NCI-H1436 (cell line): ENCODE data around the gene EML6.
A peak's percentile ranks its signal among the peaks of the same experiment; 100 is the strongest.

Experiments used
- DNase-seq: peaks from one replicate; lab custom pipeline; 2025; lab: John Stamatoyannopoulos, UW

Gene EML6

DNA sequence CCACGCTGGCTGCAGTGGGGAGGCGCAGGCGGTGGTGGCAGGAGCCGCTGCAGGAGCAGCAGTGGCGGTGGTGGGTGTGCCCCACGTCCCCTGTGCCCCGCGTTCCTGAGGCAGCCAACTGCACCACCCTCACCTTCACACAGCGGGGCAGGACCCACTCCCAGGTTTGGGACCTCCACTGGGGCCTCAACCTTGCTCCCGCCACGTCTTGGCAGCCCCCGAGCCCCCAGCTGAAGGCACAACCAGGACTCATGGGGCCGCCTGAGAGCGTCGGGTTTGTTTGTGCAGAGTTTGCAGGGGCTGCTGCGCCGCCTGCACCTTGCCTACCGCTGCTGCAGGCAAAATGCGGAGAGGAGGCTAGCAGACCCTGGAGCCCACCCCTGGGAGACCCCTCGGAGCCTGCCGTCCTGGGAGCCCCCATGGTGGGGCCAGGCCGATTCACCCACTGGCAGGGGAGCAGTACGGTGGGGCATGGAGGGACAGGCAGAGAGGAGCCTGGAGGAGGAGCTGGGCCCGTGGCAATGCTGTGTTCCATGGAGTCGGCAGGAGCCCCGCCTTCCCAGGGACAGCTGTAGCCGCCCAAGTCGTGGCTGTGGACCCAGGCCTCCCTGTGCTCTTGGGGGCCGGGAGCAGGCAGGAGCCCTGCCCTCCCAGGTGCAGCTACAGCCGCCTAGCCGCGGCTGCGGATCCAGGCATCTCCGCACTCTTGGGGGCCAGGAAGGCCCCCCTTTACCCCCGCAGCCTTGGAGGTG lies 14.7 kb upstream of the EML6 start:
- no peak for DNase-seq

DNA sequence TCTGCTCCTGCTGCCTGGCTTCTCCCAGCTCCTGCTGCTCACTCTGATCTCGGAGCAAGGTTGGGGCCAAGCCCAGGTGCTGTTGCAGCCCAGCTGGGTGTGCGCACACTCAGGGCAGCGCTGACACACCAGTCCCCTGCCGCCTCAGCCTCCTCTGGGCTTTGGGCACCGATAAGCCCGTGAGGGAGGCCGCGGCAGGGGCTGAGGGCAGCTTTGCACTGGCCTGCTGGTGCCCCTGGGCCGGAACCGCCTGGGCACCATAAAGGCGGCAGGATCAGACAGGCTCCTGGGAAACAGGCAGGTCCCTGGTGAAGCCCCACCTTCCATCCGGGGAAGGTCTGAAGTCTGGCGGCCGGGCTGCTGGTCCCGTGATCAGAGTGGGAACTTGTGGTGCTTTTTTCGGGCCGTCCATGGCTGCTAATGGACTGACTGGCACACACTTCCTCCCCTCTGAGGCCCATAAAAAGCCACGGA lies 14.1 kb upstream of the EML6 start:
- no peak for DNase-seq

DNA sequence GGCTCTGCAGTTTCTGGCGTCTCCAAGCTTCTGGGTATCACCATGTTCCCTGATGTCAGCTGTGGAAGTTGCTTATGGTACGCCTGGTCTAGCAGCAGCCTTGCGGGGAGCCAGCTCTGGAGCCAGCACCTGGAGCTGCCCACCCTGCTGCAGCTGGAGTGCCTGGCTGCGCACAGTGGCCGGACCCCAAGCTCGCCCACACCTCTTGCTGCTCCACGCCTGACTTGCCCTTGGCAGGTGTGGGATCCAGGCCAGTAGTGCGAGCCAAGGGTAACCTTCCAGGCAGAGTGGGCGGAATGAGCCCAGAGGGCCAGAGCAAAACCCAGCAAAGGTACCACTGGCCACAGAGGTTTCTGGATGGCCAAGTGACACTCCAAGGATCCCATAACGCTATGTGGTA lies 13.2 kb upstream of the EML6 start:
- no peak for DNase-seq

DNA sequence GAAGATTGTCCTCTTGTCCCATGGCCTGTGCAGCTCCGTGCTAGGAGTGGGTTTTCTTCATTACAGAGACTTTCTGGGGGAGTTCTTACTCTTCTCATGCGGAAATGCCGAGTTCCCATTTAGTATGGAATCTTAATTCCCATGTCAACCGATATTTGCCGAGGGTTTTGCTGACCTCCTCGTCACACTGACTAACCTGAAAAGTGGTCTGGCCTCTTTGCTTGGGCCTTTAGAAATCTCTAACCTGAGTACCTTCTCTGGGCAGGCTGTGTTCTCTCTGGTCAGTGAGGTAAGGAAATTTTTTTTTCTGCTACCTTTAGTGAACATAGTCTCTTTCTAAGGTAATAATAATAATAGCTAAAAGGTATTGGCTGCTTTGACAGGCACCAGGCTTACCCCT lies 10.9 kb upstream of the EML6 start:
- DNase-seq = no peak

DNA sequence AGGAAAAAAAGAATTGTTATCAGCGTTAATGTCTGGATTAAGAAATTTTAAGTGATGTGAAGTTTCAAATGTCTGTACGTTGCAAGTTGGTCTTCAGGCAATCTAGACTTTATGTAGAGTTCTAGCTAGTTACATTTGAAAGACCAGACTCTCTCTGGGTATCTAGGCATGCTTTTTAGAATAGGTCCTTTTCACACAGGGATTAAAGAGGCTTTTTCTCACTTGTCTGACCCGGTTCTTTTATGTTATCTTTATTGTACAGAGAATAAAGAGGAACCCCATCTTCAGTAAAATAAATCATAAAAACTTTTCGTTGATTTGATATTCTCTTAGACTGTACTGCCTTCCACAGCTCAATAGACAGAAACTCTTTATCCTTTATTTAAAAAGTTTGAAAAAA lies 8.5 kb upstream of the EML6 start:
- DNase-seq = no peak

DNA sequence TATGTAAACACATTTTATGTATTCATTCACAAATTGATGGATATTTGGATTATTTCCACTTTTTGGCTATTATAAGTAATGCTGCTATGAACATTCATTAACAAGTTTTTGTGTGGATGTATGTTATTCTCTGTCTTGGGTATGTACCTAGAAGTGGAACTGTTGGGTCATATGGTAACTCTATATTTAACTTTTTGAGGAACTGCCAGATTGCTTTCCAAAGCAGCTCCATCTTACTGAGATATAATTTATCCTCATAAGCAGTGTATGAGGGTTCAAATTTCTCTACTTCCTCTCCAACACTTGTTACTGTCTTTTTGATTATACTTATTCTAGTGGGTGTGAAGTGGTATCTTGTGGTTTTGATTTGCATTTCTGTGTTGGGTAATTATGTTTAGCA lies 7.1 kb upstream of the EML6 start:
- DNase-seq = no peak

DNA sequence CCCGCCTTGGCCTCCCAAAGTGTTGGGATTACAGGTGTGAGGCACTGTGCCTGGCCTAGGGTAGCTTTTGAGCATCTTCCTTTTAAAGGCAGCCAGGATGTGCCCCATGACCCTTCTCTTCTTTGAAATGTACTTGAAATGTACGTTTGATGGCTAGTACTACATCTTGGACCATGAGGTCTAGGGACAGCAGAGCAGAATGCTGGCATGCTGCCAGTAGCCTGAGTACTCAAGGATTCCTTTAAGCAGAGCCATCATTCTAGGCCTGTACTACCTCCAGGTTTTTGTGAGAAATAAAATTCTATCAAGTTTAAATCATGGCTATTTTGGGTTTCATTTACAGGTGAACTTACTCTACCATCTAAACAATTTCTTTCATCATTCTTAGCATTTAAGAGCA lies 2.9 kb upstream of the EML6 start:
- DNase-seq = no peak

DNA sequence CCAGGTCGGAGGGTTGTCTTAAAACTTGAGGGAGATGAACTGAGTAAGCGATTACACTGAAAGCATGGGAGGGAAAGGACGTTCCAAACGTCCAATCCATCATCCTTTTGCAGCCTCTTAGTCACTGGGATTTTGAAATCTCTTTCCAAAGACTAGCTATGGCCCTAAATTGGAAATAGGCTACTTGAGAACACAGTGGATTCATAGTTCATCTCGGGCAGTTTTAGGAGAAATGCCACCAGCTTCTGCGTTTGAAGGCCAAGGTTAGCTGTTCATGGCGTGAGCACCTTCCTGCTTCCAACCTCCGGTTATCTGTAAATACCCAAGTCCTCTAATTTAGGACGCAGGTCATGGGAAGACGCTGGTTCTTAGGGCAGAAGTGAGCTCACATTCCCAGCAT lies 821 bp upstream of the EML6 start:
- no peak for DNase-seq

DNA sequence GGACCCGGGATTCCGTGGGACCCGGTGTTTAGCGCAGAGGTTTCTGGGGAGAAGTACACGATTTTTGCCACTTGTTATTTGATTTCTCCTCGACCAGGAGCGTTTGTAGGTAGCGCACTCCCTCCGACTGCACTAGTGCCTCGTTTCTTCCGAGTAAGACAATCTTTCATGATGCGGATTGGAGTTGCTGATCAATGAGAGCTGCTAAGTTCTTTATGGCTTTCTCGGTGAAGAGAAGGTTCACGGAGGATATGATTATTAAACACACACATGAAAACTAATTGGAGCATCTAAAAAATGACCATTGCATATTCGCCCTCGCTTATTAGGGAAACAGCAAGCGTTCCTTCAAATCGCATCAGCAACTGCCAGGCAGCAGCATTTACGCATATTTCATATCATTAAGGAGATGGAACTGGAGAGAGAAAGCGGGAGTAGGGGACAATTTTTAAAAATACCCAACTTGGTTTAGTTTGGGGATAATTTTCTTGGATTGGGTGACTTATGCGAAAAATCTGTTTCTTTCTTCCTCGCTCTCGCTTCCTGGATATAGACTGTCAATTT lies 616 bp downstream of the EML6 start:
- DNase-seq = peak; percentile 13

DNA sequence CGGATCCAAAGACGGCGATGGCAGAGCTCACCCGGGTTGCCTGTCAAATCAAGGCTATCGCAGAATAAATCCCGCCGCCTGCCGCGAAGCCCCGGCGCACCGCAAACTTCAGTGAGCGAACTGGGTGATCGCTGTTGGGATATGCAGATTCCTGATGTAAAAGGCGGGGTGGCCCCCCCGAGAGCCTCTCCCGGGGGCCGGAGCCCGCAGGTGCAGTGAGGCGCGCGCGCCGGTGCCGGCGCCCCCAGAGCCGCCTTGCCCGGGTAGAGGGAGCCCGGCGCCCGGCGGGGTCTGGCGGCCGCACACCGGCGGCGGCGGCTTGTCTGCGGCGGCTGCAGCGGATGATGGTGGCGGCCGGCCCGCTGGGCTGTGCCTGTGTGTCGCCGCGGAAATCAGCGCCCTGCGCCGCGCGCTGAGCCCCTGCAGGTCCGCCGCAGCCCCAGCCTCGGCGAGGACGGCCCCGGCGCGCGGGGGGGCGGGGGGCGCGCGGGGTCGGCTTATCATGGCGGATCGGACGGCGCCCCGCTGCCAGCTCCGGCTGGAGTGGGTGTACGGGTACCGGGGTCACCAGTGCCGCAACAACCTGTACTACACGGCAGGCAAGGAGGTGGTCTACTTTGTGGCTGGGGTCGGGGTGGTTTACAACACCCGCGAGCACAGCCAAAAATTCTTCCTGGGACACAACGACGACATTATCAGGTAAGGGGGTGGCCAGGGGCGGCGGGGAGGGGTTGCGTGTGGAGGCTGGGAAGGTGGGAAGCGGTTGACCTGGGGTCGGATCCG lies 1.3 kb downstream of the EML6 start:
- DNase-seq = peak; percentile 23

DNA sequence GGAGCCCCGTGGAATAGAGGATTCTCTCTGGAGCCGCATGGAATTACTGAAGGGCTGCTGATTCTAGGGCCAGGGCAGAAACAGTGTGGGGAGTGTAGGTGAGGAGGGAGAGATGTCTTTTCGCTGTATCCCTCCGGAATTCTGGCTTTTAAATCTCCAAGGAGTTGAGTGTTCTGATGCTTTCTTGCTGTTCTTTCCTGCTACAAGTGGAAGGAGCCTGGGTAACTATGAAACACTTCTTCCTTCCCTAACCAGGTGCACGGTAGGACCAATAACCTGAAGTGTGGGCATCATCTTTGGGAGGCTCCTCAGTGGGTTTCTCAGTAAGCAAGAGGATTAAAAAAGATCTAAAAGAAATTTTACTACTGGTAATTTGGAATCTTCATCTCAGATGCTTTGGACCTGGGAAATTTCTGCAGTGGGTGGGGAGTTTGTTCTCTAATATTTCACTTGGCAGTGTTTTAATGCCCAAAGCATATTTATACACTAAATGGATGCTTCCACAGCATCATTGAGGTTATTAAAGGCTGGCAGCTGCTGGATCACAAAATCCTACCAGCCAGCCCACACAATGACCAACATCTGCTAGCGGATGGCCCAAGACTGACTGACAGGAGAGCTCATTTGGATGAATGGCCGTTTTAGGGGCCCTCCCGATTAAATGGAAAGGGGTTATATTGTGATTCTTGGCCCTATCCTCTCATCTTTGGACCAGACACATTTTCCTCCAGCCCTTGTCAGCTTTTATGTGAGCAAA lies 2.1 kb downstream of the EML6 start:
- no peak for DNase-seq

DNA sequence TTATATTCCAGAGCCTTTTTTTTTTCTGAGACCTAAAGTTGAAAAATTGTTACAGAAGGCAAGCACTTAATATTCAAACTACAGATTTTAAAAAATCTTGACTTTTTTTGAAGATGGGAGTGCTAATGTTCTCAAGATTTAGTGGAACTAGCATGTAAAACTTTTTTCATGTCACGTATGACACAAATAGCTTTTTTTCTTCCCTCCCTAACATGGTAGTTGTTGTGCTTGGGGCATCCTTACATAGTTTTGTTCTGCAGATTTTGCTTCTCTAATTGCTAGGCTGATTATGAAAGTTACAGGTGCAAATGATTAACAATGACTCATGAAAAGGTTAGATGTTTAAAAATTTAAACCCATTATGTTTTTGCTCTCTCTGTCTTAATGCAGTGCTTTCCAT lies 3.0 kb downstream of the EML6 start:
- no peak for DNase-seq

DNA sequence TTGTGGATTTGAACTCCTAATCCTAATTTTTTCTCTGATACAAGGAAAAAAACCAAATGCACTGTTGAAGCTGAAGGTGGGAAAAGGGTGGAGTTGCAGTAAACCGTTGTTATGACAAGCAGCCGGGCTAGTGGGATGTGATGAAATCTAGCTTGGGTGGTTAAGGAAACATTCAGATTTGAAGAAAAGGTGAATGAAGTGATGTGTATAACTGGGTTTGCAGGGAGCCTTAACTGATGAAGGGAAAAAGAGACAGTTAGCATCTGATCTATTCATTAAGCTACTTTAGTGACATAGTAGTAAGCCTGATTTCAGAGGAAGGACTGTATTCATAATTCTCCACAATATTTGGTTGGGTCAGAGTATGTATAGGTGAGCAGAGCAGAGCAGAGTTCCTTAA lies 3.5 kb downstream of the EML6 start:
- no peak for DNase-seq

DNA sequence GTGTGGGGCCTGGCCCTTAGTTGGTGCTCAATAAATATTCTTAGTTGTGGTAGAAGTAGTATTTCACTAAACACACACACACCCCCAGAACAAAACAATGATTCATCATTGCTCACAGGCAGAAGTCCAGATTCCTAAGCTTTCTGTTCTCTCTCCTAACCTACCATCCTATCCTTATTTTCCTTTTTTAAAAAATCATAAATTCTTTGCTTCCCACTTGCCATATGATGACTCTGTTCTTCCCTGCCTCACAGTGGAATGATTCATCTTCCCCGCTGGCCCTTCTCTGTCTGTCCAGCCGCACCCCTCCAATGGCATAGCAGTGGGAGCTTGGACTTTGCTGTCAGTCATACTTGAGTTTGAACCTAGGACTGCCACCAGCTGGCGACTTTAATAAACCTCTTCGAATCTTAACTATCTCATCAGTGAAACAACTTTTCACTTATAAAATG lies 5.2 kb downstream of the EML6 start:
- no peak for DNase-seq

DNA sequence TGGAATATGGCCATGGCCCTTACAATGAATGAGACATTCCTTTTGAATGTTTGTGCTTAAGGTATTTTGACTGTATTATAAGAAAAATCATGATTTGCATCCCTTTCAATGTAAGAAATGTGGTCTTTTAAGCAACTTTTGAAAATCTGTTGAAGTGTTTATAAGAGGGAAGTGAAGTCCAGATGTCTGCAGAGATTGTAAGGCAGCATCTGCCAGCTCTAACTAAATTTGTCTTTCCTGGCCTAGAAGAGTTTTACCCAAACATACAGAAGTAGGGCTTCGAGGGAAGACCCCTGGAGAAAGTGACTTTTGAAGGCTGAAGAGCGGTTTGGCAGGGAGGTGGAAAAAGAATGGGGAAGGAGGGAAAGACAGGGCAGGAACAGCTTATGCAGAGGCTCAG lies 12.2 kb downstream of the EML6 start:
- no peak for DNase-seq

DNA sequence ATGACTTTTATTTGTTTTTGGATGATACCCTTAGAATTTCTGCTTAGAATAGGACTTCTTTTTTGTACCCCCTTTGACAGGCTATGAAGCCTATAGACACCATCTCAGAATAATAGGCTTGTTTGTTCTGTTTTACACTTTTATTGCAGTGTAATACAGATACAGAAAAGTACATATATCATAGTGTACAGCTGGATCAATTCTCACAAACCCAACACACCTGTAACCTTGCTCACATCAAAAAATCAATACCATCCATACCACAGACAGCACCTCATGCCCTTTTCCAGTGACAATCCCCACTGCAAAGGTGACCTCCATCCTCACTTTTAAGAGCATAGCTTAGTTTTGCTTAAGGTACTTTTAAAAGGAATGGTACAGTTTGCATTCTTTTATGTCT lies 14.8 kb downstream of the EML6 start:
- DNase-seq = no peak

DNA sequence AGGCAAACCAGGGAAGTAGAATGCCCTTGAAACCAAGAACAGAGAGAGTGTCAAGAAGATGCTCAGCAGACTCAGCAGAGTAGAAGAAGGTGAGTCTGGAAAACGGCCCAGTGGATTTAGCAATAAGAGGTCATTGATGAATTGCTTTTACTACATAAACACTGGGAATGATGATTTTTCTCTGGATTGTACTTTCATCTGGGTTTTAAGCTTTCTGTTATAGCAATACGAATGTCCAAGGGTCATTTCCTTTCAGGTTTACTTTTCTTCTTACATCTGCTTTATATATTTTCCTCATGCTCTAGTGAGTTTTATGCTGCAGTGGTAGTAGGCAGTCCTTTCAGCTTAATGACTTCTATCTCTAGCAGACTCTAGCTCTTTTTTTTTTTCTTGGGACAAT lies 16.9 kb downstream of the EML6 start:
- no peak for DNase-seq

DNA sequence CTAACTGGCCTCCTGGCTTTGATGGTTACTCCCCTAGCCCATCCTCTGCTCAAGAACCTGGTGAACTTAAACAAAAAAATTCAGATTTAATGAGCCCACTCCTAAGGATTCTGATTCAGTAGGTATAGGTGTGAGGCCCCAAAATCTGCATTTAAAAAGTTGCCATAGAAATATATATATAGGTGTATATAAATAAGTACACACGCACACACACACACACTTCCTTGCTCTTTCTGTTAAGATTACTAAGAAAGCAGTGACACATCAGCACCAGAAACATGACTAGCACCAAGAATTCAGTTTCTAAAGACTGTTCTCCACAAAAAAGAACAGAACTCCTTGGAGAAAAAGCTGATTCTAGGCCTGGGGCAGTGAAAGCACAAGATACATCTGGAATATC lies 17.8 kb downstream of the EML6 start:
- no peak for DNase-seq

DNA sequence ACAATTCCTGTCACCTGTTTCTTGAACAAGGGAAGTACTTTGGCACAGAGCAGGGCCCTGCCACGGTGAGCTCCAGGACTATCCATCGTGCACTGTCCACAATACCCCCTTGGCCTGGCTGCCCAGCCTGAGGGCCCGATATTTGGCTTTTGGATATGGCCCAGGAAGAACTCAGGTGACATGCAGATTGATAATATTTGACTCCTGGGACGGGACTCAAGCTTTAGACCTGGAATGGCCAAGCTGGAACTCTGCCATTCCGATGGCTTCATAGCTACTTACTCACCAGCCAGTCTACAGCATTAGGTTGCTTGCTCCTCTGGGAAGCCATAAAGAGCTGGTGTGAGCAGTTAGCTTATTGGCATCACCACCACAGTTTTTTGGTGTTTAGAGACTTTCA lies 26.6 kb downstream of the EML6 start:
- DNase-seq = no peak

DNA sequence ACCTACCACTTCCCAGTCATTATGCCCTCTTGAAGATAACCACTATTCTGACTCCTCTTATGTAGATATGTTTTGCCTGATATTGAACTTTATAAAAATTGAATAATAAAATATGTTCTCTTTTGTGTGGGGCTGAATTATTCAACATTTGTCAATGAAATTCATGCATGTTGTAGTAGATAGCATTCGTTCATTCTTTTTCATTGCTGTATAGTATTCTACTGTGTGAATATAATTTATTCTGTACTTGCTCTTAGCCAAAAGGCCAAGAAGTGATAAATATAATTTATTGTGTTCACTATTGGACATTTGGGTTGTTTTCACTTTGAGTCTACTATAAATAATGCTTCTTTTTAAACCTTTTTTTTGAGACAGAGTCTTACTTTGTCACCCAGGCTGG lies 29.0 kb downstream of the EML6 start:
- DNase-seq = no peak

DNA sequence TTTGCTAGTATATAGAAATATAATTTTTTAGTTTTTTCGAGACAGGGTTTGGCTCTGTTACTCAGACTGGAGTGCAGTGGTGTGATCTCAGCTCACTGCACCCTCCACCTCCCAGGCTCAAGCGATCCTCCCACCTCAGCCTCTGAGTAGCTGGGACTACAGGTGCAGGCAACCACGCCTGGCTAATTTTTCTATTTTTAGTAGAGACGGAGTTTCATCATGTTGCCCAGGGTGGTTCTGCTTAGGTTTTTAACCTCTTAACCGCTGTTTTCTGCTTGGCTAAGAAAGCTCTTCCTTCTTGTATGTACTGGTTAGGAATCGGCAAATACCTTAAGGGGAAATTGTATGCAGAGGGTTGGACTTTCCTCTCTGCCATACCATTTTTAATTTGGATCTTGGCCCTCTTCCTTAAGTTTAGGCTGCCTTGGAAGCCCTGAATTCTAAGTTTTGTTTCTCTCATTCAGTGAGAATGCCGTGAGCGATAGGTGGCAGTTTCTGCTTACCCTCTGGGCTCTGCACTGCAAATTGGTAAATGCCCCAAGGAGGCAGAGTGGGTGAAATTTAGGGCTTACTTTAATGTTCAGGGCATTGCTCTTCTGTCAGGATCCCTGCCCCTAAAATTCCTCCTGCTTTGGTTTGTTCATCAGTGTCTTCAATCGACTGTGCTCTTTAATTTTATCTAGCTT lies 32.3 kb downstream of the EML6 start:
- DNase-seq = peak; percentile 17

DNA sequence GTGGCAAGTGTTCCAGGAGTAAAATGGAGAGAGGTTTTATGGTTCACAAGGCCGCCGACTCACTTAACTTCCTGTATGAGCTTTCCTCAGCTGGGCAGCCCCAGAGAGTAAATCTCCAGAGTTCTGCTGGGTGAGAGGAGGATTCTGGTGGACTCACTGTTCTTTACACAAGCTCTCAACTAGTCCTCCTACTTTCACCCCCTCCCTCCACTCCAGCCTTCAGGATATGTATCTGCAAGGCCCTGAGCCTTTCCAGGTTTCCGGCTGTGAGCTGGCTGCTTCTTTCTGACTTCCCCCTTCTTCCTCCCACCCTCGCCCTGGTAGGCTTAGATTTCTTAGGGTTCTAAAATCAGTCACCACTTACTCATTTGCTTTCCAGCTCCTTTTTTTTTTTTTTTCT lies 34.0 kb downstream of the EML6 start:
- no peak for DNase-seq
